GM12878 (cell line): ENCODE data around the gene REM2. TPM values are rescaled to one million over a fixed set of nuclear protein-coding genes. Genes with fewer than 3 reads are reported as not detected.

Source experiments
- ATAC-seq: fragments of 200-7000 bp; cut with Tn5 transposase; 3 replicates; pipeline ENCODE4 v1.9.1; 2020; ENCODE audit warnings: mild to moderate bottlenecking, moderate library complexity
- BruUV-seq: library from RNA; stranded (reverse); fragments of 400-500 nt; replicated peaks from 2 replicates; lab custom pipeline; 2021; lab: Mats Ljungman, UMichigan
- CTCF ChIA-PET: fragments of 300-600 bp; sonication (Branson Sonifier 250); formaldehyde crosslinking; extraction: SDS; loops from one replicate; lab custom pipeline; 2021; ENCODE audit warnings: inconsistent platforms; lab: Yijun Ruan, JAX
- POLR2A ChIA-PET: fragments of 350-600 bp; formaldehyde crosslinking; extraction: SDS; loops from one replicate; lab custom pipeline; 2021; ENCODE audit warnings: inconsistent platforms; lab: Charles Lee
- RAD21 ChIA-PET: fragments of 300-600 bp; sonication (Branson Sonifier 250); formaldehyde crosslinking; loops from one replicate; lab custom pipeline; 2023; ENCODE audit warnings: antibody characterized with exemption; ENCODE audit not compliant: unreplicated experiment; lab: Charles Lee
- SMC1A ChIA-PET: fragments of 300-600 bp; sonication (Branson Sonifier 250); formaldehyde crosslinking; loops from one replicate; lab custom pipeline; 2023; ENCODE audit not compliant: unreplicated experiment, uncharacterized antibody; lab: Charles Lee
- DNase-seq: peaks from one replicate; pipeline ENCODE4 v3.0.0-alpha.2; 2011; ENCODE audit warnings: low read depth, low spot score
- FAIRE-seq: peaks from 3 replicates; lab custom pipeline; 2011; peaks lifted over from hg19 to GRCh38; lab: Jason Lieb, UNC
- H2AFZ ChIP-seq: 2 replicates; pipeline ENCODE4 v1.6.0; 2011; ENCODE audit warnings: low read depth, low read length, control low read depth; ENCODE audit not compliant: control insufficient read depth
- H3K27ac ChIP-seq: 2 replicates; pipeline ENCODE4 v1.5.1; 2011; ENCODE audit warnings: control low read depth; ENCODE audit not compliant: control insufficient read depth, insufficient read depth
- H3K27me3 ChIP-seq, 2 experiments: replicated peaks in 1 of 2; 2 replicates each; pipeline versions ENCODE4 v1.6.0 to v1.6.1; 2011; ENCODE audit warnings: low read length in 1 of 2; ENCODE audit not compliant: control insufficient read depth in 2 of 2, insufficient read depth in 2 of 2
- H3K36me3 ChIP-seq, 2 experiments: 2 replicates each; pipeline ENCODE4 v1.5.1; 2011; ENCODE audit warnings: low read length in 1 of 2; ENCODE audit not compliant: control insufficient read depth in 2 of 2, insufficient read depth in 2 of 2
- H3K4me1 ChIP-seq: 2 replicates; pipeline ENCODE4 v1.6.1; 2011; ENCODE audit warnings: mild to moderate bottlenecking, low read length, moderate library complexity, mixed read lengths; ENCODE audit not compliant: control insufficient read depth, insufficient read depth
- H3K4me2 ChIP-seq: 2 replicates; pipeline ENCODE4 v1.6.0; 2011; ENCODE audit warnings: control low read depth; ENCODE audit not compliant: control insufficient read depth, insufficient read depth
- H3K4me3 ChIP-seq: fragments of 200-600 bp; sonication (generic); 2 replicates; pipeline ENCODE4 v1.5.1; 2016
- H3K79me2 ChIP-seq: 2 replicates; pipeline ENCODE4 v1.6.0; 2011; ENCODE audit warnings: low read length; ENCODE audit not compliant: control insufficient read depth, insufficient read depth
- H3K9ac ChIP-seq: 2 replicates; pipeline ENCODE4 v1.8.0; 2011; ENCODE audit warnings: low read length, control low read depth, mixed read lengths; ENCODE audit not compliant: control insufficient read depth, insufficient read depth
- H3K9me3 ChIP-seq: replicated peaks from 3 replicates; pipeline ENCODE4 v1.5.1; 2011; ENCODE audit warnings: mild to moderate bottlenecking, low read length; ENCODE audit not compliant: control insufficient read depth, insufficient read depth
- H4K20me1 ChIP-seq: 2 replicates; pipeline ENCODE4 v1.6.0; 2011; ENCODE audit not compliant: control insufficient read depth, insufficient read depth
- ATF7 ChIP-seq: fragments of 450-650 bp; IDR thresholded peaks from 2 replicates; pipeline ENCODE4 v1.6.1; 2016; ENCODE audit warnings: low read depth, mild to moderate bottlenecking
- BCL11A ChIP-seq: IDR thresholded peaks from 2 replicates; pipeline ENCODE4 v1.6.1; 2011; ENCODE audit warnings: low read depth, low read length
- BCLAF1 ChIP-seq: fragments of 450-650 bp; IDR thresholded peaks from 2 replicates; pipeline ENCODE4 v1.6.1; 2017; ENCODE audit warnings: antibody characterized with exemption, mild to moderate bottlenecking, moderate library complexity
- CHD2 ChIP-seq: IDR thresholded peaks from 2 replicates; pipeline ENCODE4 v1.6.1; 2011; ENCODE audit warnings: low read depth, low read length, improper control_type of control experiment, borderline replicate concordance
- CHD4 ChIP-seq: fragments of 200-600 bp; sonication (generic); IDR thresholded peaks from 2 replicates; pipeline ENCODE4 v1.6.1; 2016; ENCODE audit warnings: mild to moderate bottlenecking
- DPF2 ChIP-seq: fragments of 450-650 bp; IDR thresholded peaks from 2 replicates; pipeline ENCODE4 v1.6.1; 2017; ENCODE audit warnings: mild to moderate bottlenecking
- NFYB ChIP-seq: IDR thresholded peaks from 2 replicates; pipeline ENCODE4 v1.6.1; 2011; ENCODE audit warnings: low read depth, mild to moderate bottlenecking, low read length, improper control_type of control experiment, moderate library complexity; ENCODE audit not compliant: insufficient read depth
- POLR2A ChIP-seq: IDR thresholded peaks from 2 replicates; pipeline ENCODE4 v1.6.1; 2011; ENCODE audit warnings: low read depth, mild to moderate bottlenecking, low read length
- POLR2AphosphoS2 ChIP-seq: IDR thresholded peaks from 2 replicates; pipeline ENCODE4 v1.6.1; 2011; ENCODE audit warnings: low read depth, mild to moderate bottlenecking, low read length, improper control_type of control experiment, moderate library complexity
- RB1 ChIP-seq: fragments of 450-650 bp; formaldehyde crosslinking; IDR thresholded peaks from 2 replicates; pipeline ENCODE4 v1.6.1; 2017; ENCODE audit warnings: mild to moderate bottlenecking, borderline replicate concordance
- STAT3 ChIP-seq: IDR thresholded peaks from 2 replicates; pipeline ENCODE4 v1.6.1; 2011; ENCODE audit warnings: low read depth, low read length, improper control_type of control experiment
- USF1 ChIP-seq: IDR thresholded peaks from 2 replicates; pipeline ENCODE4 v1.6.1; 2011; ENCODE audit warnings: borderline replicate concordance, low read depth, mild to moderate bottlenecking, moderate library complexity, mixed read lengths, low read length; ENCODE audit not compliant: insufficient read depth; ENCODE audit errors: extremely low read length
- YY1 ChIP-seq: IDR thresholded peaks from 2 replicates; pipeline ENCODE4 v1.6.1; 2011; ENCODE audit warnings: low read depth, mild to moderate bottlenecking, low read length
- ZBTB40 ChIP-seq: fragments of 450-650 bp; IDR thresholded peaks from 2 replicates; pipeline ENCODE4 v1.6.1; 2016; ENCODE audit warnings: mild to moderate bottlenecking, moderate library complexity, borderline replicate concordance
- WGBS: methylation state at CpG from one replicate; pipeline ENCODE4 v1.1.6; 2016; ENCODE audit warnings: low lambda C conversion rate; ENCODE audit not compliant: insufficient replicate concordance, insufficient coverage; ENCODE audit errors: missing lambda C conversion rate; 5-methylcytosine and 5-hydroxymethylcytosine counted together
- in situ Hi-C: fragments of 300-500 bp; cut with MboI; formaldehyde crosslinking; loops from 9 replicates; pipeline ENCODE4 v1.14.3; 2018; ENCODE audit warnings: mixed read lengths
- intact Hi-C: fragments of 100-400 bp; cut with micrococcal nuclease; formaldehyde crosslinking; loops from one replicate; pipeline ENCODE4 v1.14.2; 2022; ENCODE audit not compliant: unreplicated experiment
- polyA plus RNA-seq, 11 experiments: library from polyadenylated mRNA; depleted of rRNA in 4 of 11; unstranded in 6 of 11; stranded (reverse) in 5 of 11; fragments of >200 nt; fragmentation: Nextera tagmentation in 4 of 11; fragmentation: Illumina TruSeq in 1 of 11; extraction: Ambion mirVana in 4 of 11; extraction: Trizol in 1 of 11; gene quantifications; 1 replicate in 1 of 11; 2 replicates in 10 of 11; pipeline versions ENCODE4 v1.2.1 to v1.2.3, GENCODE V29; 2011 to 2016; ENCODE audit warnings: inconsistent platforms in 2 of 11, missing spikeins in 2 of 11, low read depth in 1 of 11
- total RNA-seq, 4 experiments: library from RNA; depleted of rRNA in 3 of 4; stranded (reverse); fragments of >200 nt in 3 of 4; fragmentation: Illumina TruSeq in 1 of 4; extraction: Trizol in 1 of 4; gene quantifications; 2 replicates each; pipeline versions ENCODE4 v1.2.1 to v1.2.3, GENCODE V29; 2013 to 2021

The REM2 gene
- total and polyA plus RNA-seq, 10 of the 15 experiments (the other 5 are each of a cell fraction or from before 2014, with no cell fraction given), result 0.27 to 1.5 (median 0.83) TPM

- TF ChIP-seq USF1 (no peak), DPF2 (no peak), YY1 (no peak), BCLAF1 (no peak)
Observed at GRCh38 chr14:22885975-22886374, 3.0 kb downstream of the REM2 start (continued).

GRCh38 chr14:22886500-22887259 is 3.7 kb downstream of the REM2 start:
- peak overlapping the region; percentile 84 for H2AFZ ChIP-seq
- intact Hi-C loops, result loop anchor here (1.0 kb wide), 1 partner anchor 15 kb away; the partner anchor contains the start of gene LRP10
- in situ Hi-C loops, result no loop called here
- ChIA-PET SMC1A (interaction anchor here (0.7 to 9.5 kb wide), 5 partner anchors 9 to 134 kb away, joined by 3 to 110 read pairs (median 5); partner anchors contain the start of genes LRP10 and RBM23), CTCF (interaction anchor here (0.6 to 10.8 kb wide), 10 partner anchors 9 to 329 kb away, joined by 3 to 174 read pairs (median 4); partner anchors contain the start of genes LRP10 and RBM23), RAD21 (interaction anchor here (0.6 to 4.1 kb wide), 10 partner anchors 9 to 315 kb away, joined by 3 to 43 read pairs (median 4); partner anchors contain the start of genes LRP10, OXA1L and RBM23), POLR2A (interaction anchor here (1.2 to 6.0 kb wide), 3 partner anchors 14 to 73 kb away, joined by 4 to 51 read pairs (median 45); partner anchors contain the start of genes LRP10 and RBM23)
- no peaks in the 10 kb centered on the region for H3K27me3 ChIP-seq
- peaks cover 35% of the 10 kb centered on the region for H3K4me1 ChIP-seq
- no TSS peak for BruUV-seq
- peak overlapping the region; percentile 89 for H3K4me2 ChIP-seq
- H3K9me3 ChIP-seq, result no peaks in the 10 kb centered on the region
- peak overlapping the region; percentile 91 for H3K4me3 ChIP-seq
- DNase-seq, result peak; percentile 45
- FAIRE-seq, result no peak
- peaks cover 5% of the 10 kb centered on the region for H3K79me2 ChIP-seq
- ATAC-seq, result peak; percentile 72
- 1% methylated on average over 72 of the region's 77 CpGs for WGBS
- H3K9ac ChIP-seq, result peak overlapping the region; percentile 88
- H3K27ac ChIP-seq, result peak overlapping the region; percentile 86
- H4K20me1 ChIP-seq, result no peaks in the 10 kb centered on the region
- H3K36me3 ChIP-seq, result no peaks in the 10 kb centered on the region
- TF ChIP-seq ATF7 (no peak), CHD2 (no peak), STAT3 (no peak), POLR2A (peak; percentile 79; the same call in 1 of the 2 replicates), POLR2AphosphoS2 (no peak; the same call in 1 of the 2 replicates), BCL11A (no peak), ZBTB40 (no peak), RB1 (peak; percentile 37; the same call in 1 of the 2 replicates), CHD4 (no peak), NFYB (no peak)
